Measurements from ENCODE around the gene ATP5F1E. TPM values are rescaled to one million over a fixed set of nuclear protein-coding genes. Genes with fewer than 3 reads are reported as not detected.

The ATP5F1E gene
- total RNA-seq, 2 donors from 2014 or later: 64.2 to 79.2 TPM

GRCh38 chr20:59010995-59011873 is 20.9 kb downstream of the ATP5F1E start:
- DNase-seq (peak in 1 of 2 donors; percentile 13), ATAC-seq (no peak)
- intact Hi-C loops (cut with DNase I, micrococcal nuclease): no loop called here

GRCh38 chr20:59010321-59010994 is 21.7 kb downstream of the ATP5F1E start:
- intact Hi-C loops (cut with DNase I, micrococcal nuclease): no loop called here
- ATAC-seq: peak; percentile 49
- DNase-seq: peak; percentile 47 to 65

GRCh38 chr20:59008715-59009336 is 23.3 kb downstream of the ATP5F1E start:
- ATAC-seq (no peak), DNase-seq (peak in 1 of 2 donors; percentile 6)
- intact Hi-C loops (cut with DNase I, micrococcal nuclease): no loop called here

- intact Hi-C loops (cut with DNase I, micrococcal nuclease): no loop called here
- no peak for ATAC-seq
- peak; percentile 61 to 63 for DNase-seq
These were observed 24.2 kb downstream of the ATP5F1E start for GRCh38 chr20:59007665-59008511.

GRCh38 chr20:59006864-59007664 is 25.1 kb downstream of the ATP5F1E start, which contains the start of gene CTSZ:
TSS of gene CTSZ (minus strand) at chr20:59007254. CDS start at chr20:59007128, 126 bp downstream.
- ATAC-seq: peak; percentile 74
- DNase-seq: peak; percentile 79 to 88
- intact Hi-C loops (cut with DNase I, micrococcal nuclease): no loop called here

GRCh38 chr20:59006167-59006863 is 25.8 kb downstream of the ATP5F1E start:
- DNase-seq (peak; percentile 65 to 69), ATAC-seq (peak; percentile 48)
- intact Hi-C loops (cut with DNase I, micrococcal nuclease): no loop called here

- intact Hi-C loops (cut with DNase I, micrococcal nuclease): no loop called here
- ATAC-seq (no peak), DNase-seq (no peak)
These were observed 26.5 kb downstream of the ATP5F1E start for GRCh38 chr20:59005523-59006166.

GRCh38 chr20:59004763-59005522 is 27.2 kb downstream of the ATP5F1E start:
- ATAC-seq (peak; percentile 75), DNase-seq (peak; percentile 81 to 90)
- intact Hi-C loops (cut with DNase I, micrococcal nuclease): no loop called here

- intact Hi-C loops (cut with DNase I, micrococcal nuclease): no loop called here
- peak in 1 of 2 donors; percentile 78 for DNase-seq
- ATAC-seq: no peak
These were observed 27.7 kb downstream of the ATP5F1E start for GRCh38 chr20:59004493-59004762.

- ATAC-seq: no peak
- DNase-seq: peak in 1 of 2 donors; percentile 28
- intact Hi-C loops (cut with DNase I, micrococcal nuclease): no loop called here
These were observed 28.2 kb downstream of the ATP5F1E start for GRCh38 chr20:59003836-59004492.

- DNase-seq: no peak
These were observed 29.2 kb downstream of the ATP5F1E start for GRCh38 chr20:59002874-59003399.

GRCh38 chr20:59002388-59002787 is 29.7 kb downstream of the ATP5F1E start:
- intact Hi-C loops (cut with DNase I, micrococcal nuclease): no loop called here
- no peak for ATAC-seq
- DNase-seq: no peak

More at GRCh38 chr20:59002874-59003399, 29.2 kb downstream of the ATP5F1E start:
- ATAC-seq: no peak
- intact Hi-C loops (cut with DNase I, micrococcal nuclease): no loop called here

GRCh38 chr20:59001449-59002171 is 30.5 kb downstream of the ATP5F1E start:
- ATAC-seq: no peak

GRCh38 chr20:59001068-59001448 is 31.1 kb downstream of the ATP5F1E start:
- no peak for DNase-seq
- intact Hi-C loops (cut with DNase I, micrococcal nuclease): no loop called here
- ATAC-seq: no peak

More at GRCh38 chr20:59001449-59002171, 30.5 kb downstream of the ATP5F1E start:
- DNase-seq: no peak
- intact Hi-C loops (cut with DNase I, micrococcal nuclease): no loop called here

- DNase-seq: no peak
- ATAC-seq: no peak
- intact Hi-C loops (cut with DNase I, micrococcal nuclease): no loop called here
These were observed 31.8 kb downstream of the ATP5F1E start for GRCh38 chr20:59000326-59000725.

Measured in left colon (tissue), 2 donors.